CD4-positive, alpha-beta T cell treated with Interleukin-6 for 4 hours (primary cell): ENCODE data around the gene IL22RA2.

ENCODE experiments used
- DNase-seq: peaks from one replicate; pipeline ENCODE4 v3.0.0-alpha.2; 2020; ENCODE audit warnings: mixed read lengths

IL22RA2 gene

GRCh38 chr6:137094411-137095008, 78.9 kb downstream of the IL22RA2 start:
- peak; percentile 62 for DNase-seq
